Endodermal cell (in vitro differentiated cells): ENCODE results near the gene ASIC4. TPM values are rescaled to one million over a fixed set of nuclear protein-coding genes. Genes with fewer than 3 reads are reported as not detected.

Experiments used
- DNase-seq: peaks from one replicate; pipeline ENCODE4 v3.0.0-alpha.2; 2017
- H3K27ac ChIP-seq: 2 replicates; pipeline ENCODE4 v1.5.1; 2013; ENCODE audit warnings: mild to moderate bottlenecking, low read depth, low read length, moderate library complexity
- H3K27me3 ChIP-seq: 2 replicates; pipeline ENCODE4 v1.6.1; 2013; ENCODE audit warnings: mild to moderate bottlenecking, low read length, moderate library complexity; ENCODE audit not compliant: insufficient read depth, control insufficient read depth, poor library complexity, severe bottlenecking
- H3K36me3 ChIP-seq: 2 replicates; pipeline ENCODE4 v1.7.0; 2013; ENCODE audit warnings: mild to moderate bottlenecking, low read length, moderate library complexity; ENCODE audit not compliant: control insufficient read depth, insufficient read depth
- H3K4me1 ChIP-seq: one replicate; pipeline ENCODE4 v1.7.0; 2013; ENCODE audit warnings: low read length; ENCODE audit not compliant: control insufficient read depth, insufficient read depth
- H3K4me3 ChIP-seq: 2 replicates; pipeline ENCODE4 v1.5.1; 2013; ENCODE audit warnings: mild to moderate bottlenecking, low read length, moderate library complexity
- H3K9ac ChIP-seq: 2 replicates; pipeline ENCODE4 v1.6.1; 2013; ENCODE audit warnings: mild to moderate bottlenecking, low read length, moderate library complexity; ENCODE audit not compliant: poor library complexity, severe bottlenecking; ENCODE audit errors: extremely low read depth
- H3K9me3 ChIP-seq: 2 replicates; pipeline ENCODE4 v1.6.1; 2013; ENCODE audit warnings: mild to moderate bottlenecking, low read length, moderate library complexity; ENCODE audit not compliant: control insufficient read depth
- H3K27ac Mint-ChIP-seq: 2 replicates; pipeline ENCODE4 v1.8.0; 2020; ENCODE audit warnings: mixed read lengths
- H3K27me3 Mint-ChIP-seq: 2 replicates; pipeline ENCODE4 v1.8.0; 2021; ENCODE audit warnings: mild to moderate bottlenecking, mixed read lengths; ENCODE audit not compliant: insufficient read depth
- H3K36me3 Mint-ChIP-seq: 2 replicates; pipeline ENCODE4 v1.8.0; 2020; ENCODE audit warnings: low read depth, mixed read lengths
- H3K4me1 Mint-ChIP-seq: 2 replicates; pipeline ENCODE4 v1.8.0; 2020; ENCODE audit warnings: mixed read lengths
- H3K4me3 Mint-ChIP-seq: 2 replicates; pipeline ENCODE4 v1.8.0; 2020; ENCODE audit warnings: mild to moderate bottlenecking, moderate library complexity, mixed read lengths
- H3K9me3 Mint-ChIP-seq: 2 replicates; pipeline ENCODE4 v1.8.0; 2020; ENCODE audit warnings: mild to moderate bottlenecking, mixed read lengths
- WGBS, 2 experiments: methylation state at CpG; one replicate each; pipeline versions ENCODE4 v1.1.5 to v1.1.7; 2013; ENCODE audit warnings: missing lambda C conversion rate in 2 of 2, mixed read lengths in 1 of 2; ENCODE audit not compliant: insufficient coverage in 1 of 2, insufficient read length in 1 of 2; 5-methylcytosine and 5-hydroxymethylcytosine counted together
- total RNA-seq, 2 donors: library from RNA; stranded (reverse); fragmentation: NEBNext Ultra II Directional in 1 of 2; extraction: Animal tissue kit (Norgen Biotek cat#: 25700) in 1 of 2; gene quantifications; 2 replicates in 1 of 2; 3 replicates in 1 of 2; pipeline ENCODE4 v1.2.1, GENCODE V29; 2021
- TF ChIP-seq, protein P1 (sequence below): fragments of 200-600 bp; sonication (generic); conservative IDR thresholded peaks from 2 replicates; pipeline ENCODE4 v1.5.0; 2021; ENCODE audit warnings: antibody characterized with exemption, mild to moderate bottlenecking

The ASIC4 gene
- total RNA-seq, 2 donors from 2014 or later: 0.29 to 1.00 TPM

DNA sequence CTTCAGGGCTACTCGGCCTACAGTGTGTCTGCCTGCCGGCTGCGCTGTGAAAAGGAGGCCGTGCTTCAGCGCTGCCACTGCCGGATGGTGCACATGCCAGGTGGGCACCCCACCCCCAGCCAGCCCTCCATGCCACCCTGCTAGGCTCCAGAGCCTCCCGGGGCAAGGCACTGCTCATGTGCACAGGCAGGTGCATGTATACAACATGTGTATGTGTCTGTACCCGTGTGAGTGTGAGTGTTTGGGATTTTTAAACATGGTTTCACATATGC is 18.0 kb downstream of the ASIC4 start:
- Mint-ChIP-seq H3K9me3 (no peaks in the 10 kb centered on the region), H3K36me3 (no peaks in the 10 kb centered on the region), H3K27ac (no peak overlapping the region), H3K27me3 (peaks cover 58% of the 10 kb centered on the region), H3K4me1 (peaks cover 3% of the 10 kb centered on the region), H3K4me3 (no peak overlapping the region)
- Histone ChIP-seq H3K9ac (no peak overlapping the region), H3K4me1 (peaks cover 8% of the 10 kb centered on the region), H3K9me3 (no peaks in the 10 kb centered on the region), H3K4me3 (no peak overlapping the region), H3K27me3 (peaks cover 41% of the 10 kb centered on the region), H3K36me3 (no peaks in the 10 kb centered on the region), H3K27ac (no peak overlapping the region)
- DNase-seq: no peak
- WGBS, 2 experiments: 89 to 94% methylated on average over 3 to 8 of the region's 8 CpGs
- TF ChIP-seq, protein P1, sequence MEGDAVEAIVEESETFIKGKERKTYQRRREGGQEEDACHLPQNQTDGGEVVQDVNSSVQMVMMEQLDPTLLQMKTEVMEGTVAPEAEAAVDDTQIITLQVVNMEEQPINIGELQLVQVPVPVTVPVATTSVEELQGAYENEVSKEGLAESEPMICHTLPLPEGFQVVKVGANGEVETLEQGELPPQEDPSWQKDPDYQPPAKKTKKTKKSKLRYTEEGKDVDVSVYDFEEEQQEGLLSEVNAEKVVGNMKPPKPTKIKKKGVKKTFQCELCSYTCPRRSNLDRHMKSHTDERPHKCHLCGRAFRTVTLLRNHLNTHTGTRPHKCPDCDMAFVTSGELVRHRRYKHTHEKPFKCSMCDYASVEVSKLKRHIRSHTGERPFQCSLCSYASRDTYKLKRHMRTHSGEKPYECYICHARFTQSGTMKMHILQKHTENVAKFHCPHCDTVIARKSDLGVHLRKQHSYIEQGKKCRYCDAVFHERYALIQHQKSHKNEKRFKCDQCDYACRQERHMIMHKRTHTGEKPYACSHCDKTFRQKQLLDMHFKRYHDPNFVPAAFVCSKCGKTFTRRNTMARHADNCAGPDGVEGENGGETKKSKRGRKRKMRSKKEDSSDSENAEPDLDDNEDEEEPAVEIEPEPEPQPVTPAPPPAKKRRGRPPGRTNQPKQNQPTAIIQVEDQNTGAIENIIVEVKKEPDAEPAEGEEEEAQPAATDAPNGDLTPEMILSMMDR: no peak

- no peak for DNase-seq
- H3K27ac Mint-ChIP-seq: no peak overlapping the region
- WGBS, 2 experiments: 84 to 100% methylated on average over 1 to 6 of the region's 6 CpGs
- H3K36me3 Mint-ChIP-seq: no peaks in the 10 kb centered on the region
- peaks cover 40% of the 10 kb centered on the region for H3K27me3 Mint-ChIP-seq
- Histone ChIP-seq H3K27ac (no peak overlapping the region), H3K4me3 (no peak overlapping the region), H3K36me3 (no peaks in the 10 kb centered on the region), H3K27me3 (peaks cover 28% of the 10 kb centered on the region), H3K9me3 (no peaks in the 10 kb centered on the region), H3K9ac (no peak overlapping the region), H3K4me1 (peaks cover 14% of the 10 kb centered on the region)
- TF ChIP-seq, protein P1: no peak
- no peak overlapping the region for H3K4me3 Mint-ChIP-seq
- H3K9me3 Mint-ChIP-seq: no peaks in the 10 kb centered on the region
- H3K4me1 Mint-ChIP-seq: peaks cover 12% of the 10 kb centered on the region
These were observed 19.8 kb downstream of the ASIC4 start for GRCh38 chr2:219533930-219534661.

GRCh38 chr2:219536425-219536824 is 22.1 kb downstream of the ASIC4 start:
- DNase-seq: no peak
- Mint-ChIP-seq H3K4me1 (peaks cover 12% of the 10 kb centered on the region), H3K9me3 (no peaks in the 10 kb centered on the region), H3K27me3 (peaks cover 18% of the 10 kb centered on the region), H3K36me3 (peaks cover 20% of the 10 kb centered on the region), H3K4me3 (no peak overlapping the region), H3K27ac (no peak overlapping the region)
- Histone ChIP-seq H3K4me3 (no peak overlapping the region), H3K27me3 (peaks cover 7% of the 10 kb centered on the region), H3K4me1 (peaks cover 8% of the 10 kb centered on the region), H3K9ac (no peak overlapping the region), H3K36me3 (peaks cover 18% of the 10 kb centered on the region), H3K9me3 (no peaks in the 10 kb centered on the region), H3K27ac (no peak overlapping the region)
- TF ChIP-seq, protein P1: no peak
- WGBS, 2 experiments: 92 to 95% methylated on average over 6 to 16 of the region's 16 CpGs
